Lung microvascular endothelial cell (primary cell): ENCODE results near the gene PLXDC1. TPM values are rescaled to one million over a fixed set of nuclear protein-coding genes. Genes with fewer than 3 reads are reported as not detected.
"Not testable (repeated sequence)": the region's sequence is repeated elsewhere in the genome, so short reads cannot be mapped to it uniquely, and the experiment has no call there.

ENCODE experiments used
- DNase-seq, 2 donors: peaks; one replicate each; pipeline versions ENCODE4 v3.0.0 to v3.0.0-alpha.2; 2010; ENCODE audit warnings: low read depth in 2 of 2
- total RNA-seq: library from RNA; depleted of rRNA; stranded (reverse); fragments of >200 nt; gene quantifications from 2 replicates; pipeline ENCODE4 v1.2.1, GENCODE V29; 2014

PLXDC1 gene
- total RNA-seq, 1 donor from 2014 or later = not detected

- DNase-seq = no peak
Measured at GRCh38 chr17:39181303-39181702, 29.9 kb upstream of the PLXDC1 start.

- peak; percentile 57 to 70 for DNase-seq
Measured at GRCh38 chr17:39178536-39178935, 27.1 kb upstream of the PLXDC1 start.

- no peak for DNase-seq
Measured at GRCh38 chr17:39177256-39177655, 25.8 kb upstream of the PLXDC1 start.

- DNase-seq = peak in 1 of 2 donors; percentile 47
Measured at GRCh38 chr17:39175695-39176093, 24.3 kb upstream of the PLXDC1 start.

GRCh38 chr17:39174920-39175694 lies 23.7 kb upstream of the PLXDC1 start:
- DNase-seq = peak; percentile 60 to 75

GRCh38 chr17:39173526-39174274 lies 22.3 kb upstream of the PLXDC1 start:
- no peak for DNase-seq

GRCh38 chr17:39173080-39173479 lies 21.6 kb upstream of the PLXDC1 start:
- DNase-seq = no peak

GRCh38 chr17:39171933-39172332 lies 20.5 kb upstream of the PLXDC1 start:
- no peak for DNase-seq

- no peak for DNase-seq
Measured at GRCh38 chr17:39170558-39170957, 19.1 kb upstream of the PLXDC1 start.

- no peak for DNase-seq
Measured at GRCh38 chr17:39170109-39170508, 18.7 kb upstream of the PLXDC1 start.

- no peak for DNase-seq
Measured at GRCh38 chr17:39169518-39169917, 18.1 kb upstream of the PLXDC1 start.

- no peak for DNase-seq
Measured at GRCh38 chr17:39169101-39169500, 17.7 kb upstream of the PLXDC1 start.

- DNase-seq = not testable (repeated sequence)
Measured at GRCh38 chr17:39168503-39168902, 17.1 kb upstream of the PLXDC1 start.

- no peak for DNase-seq
Measured at GRCh38 chr17:39167476-39167875, 16.0 kb upstream of the PLXDC1 start.

- DNase-seq = no peak
Measured at GRCh38 chr17:39166437-39167335, 15.2 kb upstream of the PLXDC1 start.

GRCh38 chr17:39165841-39166349 lies 14.5 kb upstream of the PLXDC1 start, which contains the start of gene ARL5C:
TSS of gene ARL5C (minus strand) at chr17:39166161. CDS start at chr17:39165760, 401 bp downstream.
- DNase-seq = no peak

- DNase-seq = no peak
Measured at GRCh38 chr17:39165178-39165840, 13.9 kb upstream of the PLXDC1 start.

GRCh38 chr17:39164675-39165143 lies 13.3 kb upstream of the PLXDC1 start:
- DNase-seq = peak; percentile 86 to 92

GRCh38 chr17:39161962-39162361 lies 10.5 kb upstream of the PLXDC1 start:
- no peak for DNase-seq

- no peak for DNase-seq
Measured at GRCh38 chr17:39158623-39159022, 7.2 kb upstream of the PLXDC1 start.

- no peak for DNase-seq
Measured at GRCh38 chr17:39156491-39156890, 5.1 kb upstream of the PLXDC1 start.
